ENCODE results near the gene QARS1. TPM values are rescaled to one million over a fixed set of nuclear protein-coding genes. Genes with fewer than 3 reads are reported as not detected.

The QARS1 gene
- total RNA-seq, 2 experiments from 2014 or later = 240 to 342 TPM

Small RNA genes lying within 50 kb of the gene (microRNA-seq; reads per million reads assigned to microRNA genes)
- gene MIR6890 (ENCODE audit: borderline replicate concordance) = not detected

Other genes starting within 250 kb of the QARS1 start
- gene SLC25A20, start 205.9 kb downstream of the QARS1 start, total RNA-seq = 10 to 100 TPM; 15.8 to 18.5 TPM
- gene ARIH2, start 185.9 kb downstream of the QARS1 start, total RNA-seq = 100 to 1,000 TPM; 105 to 112 TPM
- 10 to 100 TPM; 25.7 to 30.4 TPM for gene P4HTM, start 114.5 kb downstream of the QARS1 start, total RNA-seq
- gene WDR6, start 97.4 kb downstream of the QARS1 start, total RNA-seq = 100 to 1,000 TPM; 109 to 127 TPM
- gene DALRD3, start 86.2 kb downstream of the QARS1 start, total RNA-seq = 10 to 100 TPM; 25.8 to 26.0 TPM
- gene NDUFAF3, start 82.6 kb downstream of the QARS1 start, total RNA-seq = 100 to 1,000 TPM in 1 of 2 experiments, 10 to 100 TPM in 1; 90.8 to 108 TPM
- gene IMPDH2, start 75.4 kb downstream of the QARS1 start, total RNA-seq = 100 to 1,000 TPM; 504 to 515 TPM
- gene QRICH1, start 10.7 kb downstream of the QARS1 start, total RNA-seq = 100 to 1,000 TPM; 119 to 171 TPM
- 10 to 100 TPM; 45.2 to 45.9 TPM for gene USP19, start 16.1 kb upstream of the QARS1 start, total RNA-seq
- under 1 TPM in 1 of 2 experiments, not detected in 1; 0.71 TPM for gene LAMB2, start 28.3 kb upstream of the QARS1 start, total RNA-seq
- 10 to 100 TPM; 19.5 to 22.2 TPM for gene CCDC71, start 61.6 kb upstream of the QARS1 start, total RNA-seq
- 1 to 10 TPM; 1.2 to 3.1 TPM for gene KLHDC8B, start 66.8 kb upstream of the QARS1 start, total RNA-seq
- 1 to 10 TPM; 3.7 to 3.9 TPM for gene C3orf62, start 172.5 kb upstream of the QARS1 start, total RNA-seq
- 10 to 100 TPM; 69.3 to 71.8 TPM for gene USP4, start 235.3 kb upstream of the QARS1 start, total RNA-seq